ENCODE measurements around the gene RILPL1. TPM values are rescaled to one million over a fixed set of nuclear protein-coding genes. Genes with fewer than 3 reads are reported as not detected.

Gene RILPL1
- total RNA-seq, 4 donors from 2014 or later: 10.8 to 46.1 (median 24.3) TPM

DNA sequence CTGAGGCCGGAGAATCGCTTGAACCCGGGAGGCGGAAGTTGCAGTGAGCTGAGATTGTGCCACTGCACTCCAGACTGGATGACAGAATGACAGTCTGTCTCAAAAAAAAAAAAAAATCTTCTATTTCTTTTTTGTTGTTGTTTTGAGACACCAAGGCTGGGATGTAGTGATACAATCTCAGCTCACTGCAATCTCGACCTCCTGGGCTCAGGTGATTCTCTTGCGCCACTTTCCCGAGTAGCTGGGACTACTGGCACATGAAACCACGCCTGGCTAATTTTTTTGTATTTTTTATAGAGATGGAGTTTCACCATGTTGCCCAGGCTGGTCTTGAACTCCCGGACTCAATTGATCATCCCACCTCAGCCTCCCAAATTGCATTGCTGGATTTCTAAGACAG is 82.9 kb downstream of the RILPL1 start:
- WGBS, 2 donors (ENCODE audit: low coverage in 1 of 2): 92% methylated on average over 4 to 8 of the region's 9 CpGs
- H3K36me3 ChIP-seq: no peaks in the 10 kb centered on the region
- no peaks in the 10 kb centered on the region for H3K27me3 ChIP-seq
- no peak for TF ChIP-seq POLR2A (IDR thresholded peaks at IDR 0.05)
- no peak for TF ChIP-seq POLR2AphosphoS5 (IDR thresholded peaks at IDR 0.05)
- TF ChIP-seq EP300 (IDR thresholded peaks at IDR 0.05): no peak
- no peak for TF ChIP-seq CTCF (IDR thresholded peaks at IDR 0.05)
- no peak for ATAC-seq
- no peaks in the 10 kb centered on the region for H3K9me3 ChIP-seq
- no peak overlapping the region for H3K27ac ChIP-seq
- H3K4me1 ChIP-seq: peaks cover 0 to 12% (median 10%) of the 10 kb centered on the region in 3 donors
- no peak overlapping the region for H3K4me3 ChIP-seq

GRCh38 chr12:123449856-123450255 is 83.7 kb downstream of the RILPL1 start:
- Histone ChIP-seq H3K9me3 (no peaks in the 10 kb centered on the region), H3K36me3 (no peaks in the 10 kb centered on the region), H3K27me3 (no peaks in the 10 kb centered on the region), H3K4me1 (peaks cover 0 to 20% (median 18%) of the 10 kb centered on the region in 3 donors), H3K27ac (no peak overlapping the region), H3K4me3 (no peak overlapping the region)
- WGBS, 2 donors (ENCODE audit: low coverage in 1 of 2): 73 to 77% methylated on average over 2 to 4 of the region's 4 CpGs
- ATAC-seq: no peak
- TF ChIP-seq EP300 (IDR thresholded peaks at IDR 0.05) (no peak), POLR2A (IDR thresholded peaks at IDR 0.05) (no peak), POLR2AphosphoS5 (IDR thresholded peaks at IDR 0.05) (no peak), CTCF (IDR thresholded peaks at IDR 0.05) (no peak)

DNA sequence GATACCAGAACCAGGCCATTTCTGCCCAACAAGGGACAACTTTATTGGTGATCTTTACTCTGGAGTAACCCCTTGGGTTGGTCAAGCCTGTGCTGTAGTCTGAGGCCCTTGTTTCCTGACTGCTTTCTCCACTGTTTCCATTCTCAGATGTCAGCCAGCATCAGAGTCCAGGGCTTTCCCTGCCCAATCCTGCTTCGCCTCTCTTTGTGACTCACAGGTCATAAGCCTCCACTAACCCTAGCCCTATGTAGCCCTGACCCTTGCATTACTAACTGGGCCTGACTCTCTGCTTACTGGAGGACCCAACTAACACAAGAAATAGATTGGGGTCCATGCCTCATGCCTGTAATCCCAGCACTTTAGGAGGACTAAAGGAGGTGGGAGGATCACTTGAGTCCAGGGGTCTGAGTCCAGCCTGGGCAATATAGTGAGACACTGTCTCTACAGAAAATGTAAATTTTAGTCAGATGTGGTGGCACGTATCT is 84.2 kb downstream of the RILPL1 start:
- no peak for ATAC-seq
- WGBS, 2 donors (ENCODE audit: low coverage in 1 of 2): 64 to 68% methylated on average over 2 of the region's 2 CpGs
- TF ChIP-seq POLR2A (IDR thresholded peaks at IDR 0.05): no peak
- no peak for TF ChIP-seq POLR2AphosphoS5 (IDR thresholded peaks at IDR 0.05)
- no peak for TF ChIP-seq CTCF (IDR thresholded peaks at IDR 0.05)
- TF ChIP-seq EP300 (IDR thresholded peaks at IDR 0.05): no peak
- Histone ChIP-seq H3K4me3 (no peak overlapping the region), H3K4me1 (peaks cover 0 to 26% (median 20%) of the 10 kb centered on the region in 3 donors), H3K27ac (peak overlapping the region in 1 of 4 donors; percentile 9), H3K27me3 (no peaks in the 10 kb centered on the region), H3K36me3 (no peaks in the 10 kb centered on the region), H3K9me3 (no peaks in the 10 kb centered on the region)

- no peak for ATAC-seq
- no peak for TF ChIP-seq EP300 (IDR thresholded peaks at IDR 0.05)
- no peak for TF ChIP-seq CTCF (IDR thresholded peaks at IDR 0.05)
- no peak for TF ChIP-seq POLR2AphosphoS5 (IDR thresholded peaks at IDR 0.05)
- TF ChIP-seq POLR2A (IDR thresholded peaks at IDR 0.05): no peak
- Histone ChIP-seq H3K4me1 (peaks cover 0 to 28% (median 20%) of the 10 kb centered on the region in 3 donors), H3K9me3 (no peaks in the 10 kb centered on the region), H3K27ac (peak overlapping the region; percentile 44 to 71 (median 70)), H3K36me3 (no peaks in the 10 kb centered on the region), H3K4me3 (no peak overlapping the region), H3K27me3 (no peaks in the 10 kb centered on the region)
- WGBS, 2 donors (ENCODE audit: low coverage in 1 of 2): 33% methylated on average over 3 of the region's 4 CpGs
These were observed 87.2 kb downstream of the RILPL1 start for GRCh38 chr12:123446333-123446713.

All from gastroesophageal sphincter (tissue), 4 donors.